PFSK-1 (cell line): ENCODE measurements around the gene C11orf21.

Experiments
- FOXP2 ChIP-seq: optimal IDR thresholded peaks from 2 replicates; pipeline ENCODE3; 2011; ENCODE audit warnings: borderline replicate concordance, control low read depth, inconsistent platforms; ENCODE audit not compliant: insufficient read depth; ENCODE audit errors: extremely low read length, extremely low read depth
- POLR2AphosphoS5 ChIP-seq: IDR thresholded peaks from 2 replicates; pipeline ENCODE4 v1.6.1; 2012; ENCODE audit warnings: low read depth, mild to moderate bottlenecking, control low read depth, low read length, moderate library complexity
- SIN3A ChIP-seq: IDR thresholded peaks from 2 replicates; pipeline ENCODE4 v1.6.1; 2012; ENCODE audit warnings: mild to moderate bottlenecking, low read length, moderate library complexity, borderline replicate concordance; ENCODE audit not compliant: insufficient read depth
- TAF1 ChIP-seq: IDR thresholded peaks from 2 replicates; pipeline ENCODE4 v1.6.1; 2012; ENCODE audit warnings: low read length, control low read depth, borderline replicate concordance; ENCODE audit not compliant: insufficient read depth
- TF ChIP-seq, protein P1 (sequence below), 2 experiments: IDR thresholded peaks; 2 replicates each; pipeline versions ENCODE4 v1.6.1 to v1.8.0; 2011 to 2012; ENCODE audit warnings: low read depth in 2 of 2, low read length in 2 of 2, control low read depth in 1 of 2, inconsistent platforms in 1 of 2, mild to moderate bottlenecking in 1 of 2, moderate library complexity in 1 of 2; ENCODE audit not compliant: insufficient read depth in 1 of 2

C11orf21 gene

GRCh38 chr11:2298795-2299761 lies 2.6 kb downstream of the C11orf21 start:
- TF ChIP-seq POLR2AphosphoS5 (no peak), FOXP2 (no peak), TAF1 (no peak), SIN3A (no peak)
- TF ChIP-seq, protein P1, sequence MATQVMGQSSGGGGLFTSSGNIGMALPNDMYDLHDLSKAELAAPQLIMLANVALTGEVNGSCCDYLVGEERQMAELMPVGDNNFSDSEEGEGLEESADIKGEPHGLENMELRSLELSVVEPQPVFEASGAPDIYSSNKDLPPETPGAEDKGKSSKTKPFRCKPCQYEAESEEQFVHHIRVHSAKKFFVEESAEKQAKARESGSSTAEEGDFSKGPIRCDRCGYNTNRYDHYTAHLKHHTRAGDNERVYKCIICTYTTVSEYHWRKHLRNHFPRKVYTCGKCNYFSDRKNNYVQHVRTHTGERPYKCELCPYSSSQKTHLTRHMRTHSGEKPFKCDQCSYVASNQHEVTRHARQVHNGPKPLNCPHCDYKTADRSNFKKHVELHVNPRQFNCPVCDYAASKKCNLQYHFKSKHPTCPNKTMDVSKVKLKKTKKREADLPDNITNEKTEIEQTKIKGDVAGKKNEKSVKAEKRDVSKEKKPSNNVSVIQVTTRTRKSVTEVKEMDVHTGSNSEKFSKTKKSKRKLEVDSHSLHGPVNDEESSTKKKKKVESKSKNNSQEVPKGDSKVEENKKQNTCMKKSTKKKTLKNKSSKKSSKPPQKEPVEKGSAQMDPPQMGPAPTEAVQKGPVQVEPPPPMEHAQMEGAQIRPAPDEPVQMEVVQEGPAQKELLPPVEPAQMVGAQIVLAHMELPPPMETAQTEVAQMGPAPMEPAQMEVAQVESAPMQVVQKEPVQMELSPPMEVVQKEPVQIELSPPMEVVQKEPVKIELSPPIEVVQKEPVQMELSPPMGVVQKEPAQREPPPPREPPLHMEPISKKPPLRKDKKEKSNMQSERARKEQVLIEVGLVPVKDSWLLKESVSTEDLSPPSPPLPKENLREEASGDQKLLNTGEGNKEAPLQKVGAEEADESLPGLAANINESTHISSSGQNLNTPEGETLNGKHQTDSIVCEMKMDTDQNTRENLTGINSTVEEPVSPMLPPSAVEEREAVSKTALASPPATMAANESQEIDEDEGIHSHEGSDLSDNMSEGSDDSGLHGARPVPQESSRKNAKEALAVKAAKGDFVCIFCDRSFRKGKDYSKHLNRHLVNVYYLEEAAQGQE (IDR thresholded peaks at IDR 0.05; ENCODE audit: insufficient read depth in 1 of 2, low read depth in 2 of 2, low read length in 2 of 2): no peak

DNA sequence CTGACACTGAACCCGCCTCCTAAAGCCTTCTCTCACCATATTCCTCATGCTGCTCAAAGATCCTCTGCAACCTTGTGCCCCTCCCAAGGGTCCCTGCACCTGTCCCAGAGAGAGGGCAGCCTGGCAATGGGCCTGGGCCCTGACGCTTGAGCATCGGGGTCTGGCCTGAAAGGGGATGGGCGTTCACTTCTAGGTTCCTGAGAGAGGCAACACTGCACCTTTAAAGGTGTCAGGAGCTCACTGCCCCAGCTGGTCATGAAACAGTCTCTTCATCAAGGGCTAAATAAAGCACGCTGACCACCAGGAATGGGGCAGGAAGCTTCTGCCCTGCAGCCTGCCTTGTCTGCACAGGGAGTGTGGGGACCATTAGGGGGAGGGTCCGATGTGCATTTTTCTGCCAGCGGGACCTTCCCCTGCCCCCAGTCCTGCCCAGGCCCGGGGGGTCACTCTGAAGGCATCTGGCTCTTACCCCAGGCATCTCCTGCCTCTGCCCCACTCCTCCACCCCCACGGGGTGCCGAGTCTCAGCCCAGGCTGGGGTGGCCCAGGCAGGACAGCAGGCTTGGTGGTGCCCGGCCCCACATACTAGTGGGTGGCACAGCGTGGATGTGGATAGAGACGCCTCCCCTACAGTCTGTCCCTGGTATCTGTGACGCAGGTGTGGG lies 3.5 kb downstream of the C11orf21 start:
- TF ChIP-seq FOXP2: no peak
- no peak for TF ChIP-seq SIN3A
- no peak for TF ChIP-seq POLR2AphosphoS5
- TF ChIP-seq, protein P1 (IDR thresholded peaks at IDR 0.05; ENCODE audit: insufficient read depth in 1 of 2, low read depth in 2 of 2, low read length in 2 of 2): no peak
- no peak for TF ChIP-seq TAF1

DNA sequence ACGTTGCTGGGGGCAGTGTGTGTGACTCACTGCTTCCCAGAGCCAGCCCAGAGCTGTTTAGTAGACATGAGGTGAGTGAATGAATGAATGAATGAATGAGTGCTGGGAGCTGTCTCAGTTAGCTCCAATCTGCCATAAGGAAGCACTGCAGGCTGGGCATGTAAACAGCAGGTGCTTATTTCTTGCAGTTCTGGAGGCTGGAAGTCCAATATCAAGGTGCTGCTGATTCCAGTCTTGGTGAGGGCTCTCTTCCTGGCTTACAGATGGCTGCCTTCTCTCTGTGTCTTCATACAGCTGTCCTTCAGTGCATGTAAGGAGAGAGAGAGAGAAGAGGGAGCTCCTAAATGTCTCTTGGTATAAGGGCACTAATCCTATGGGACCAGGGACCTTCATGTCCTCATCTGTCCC lies 4.1 kb downstream of the C11orf21 start:
- TF ChIP-seq FOXP2: no peak
- TF ChIP-seq SIN3A: no peak
- no peak for TF ChIP-seq TAF1
- TF ChIP-seq, protein P1 (IDR thresholded peaks at IDR 0.05; ENCODE audit: insufficient read depth in 1 of 2, low read depth in 2 of 2, low read length in 2 of 2): no peak
- no peak for TF ChIP-seq POLR2AphosphoS5

GRCh38 chr11:2296913-2297622 lies 4.7 kb downstream of the C11orf21 start:
- TF ChIP-seq, protein P1 (IDR thresholded peaks at IDR 0.05; ENCODE audit: insufficient read depth in 1 of 2, low read depth in 2 of 2, low read length in 2 of 2): no peak
- TF ChIP-seq TAF1 (no peak), SIN3A (no peak), FOXP2 (no peak), POLR2AphosphoS5 (no peak)
